AG09309 (cell line): Measurements from ENCODE around the gene ZCCHC7.

Source experiments
- DNase-seq: peaks from one replicate; pipeline ENCODE4 v3.0.0-alpha.2; 2010; ENCODE audit warnings: low read depth
- H3K4me3 ChIP-seq: 2 replicates; pipeline ENCODE4 v1.5.1; 2011; ENCODE audit warnings: mild to moderate bottlenecking, low read depth, low read length, moderate library complexity; ENCODE audit not compliant: control insufficient read depth
- TF ChIP-seq, protein P1 (sequence below): IDR thresholded peaks from 2 replicates; pipeline ENCODE4 v1.5.1; 2011; ENCODE audit warnings: mild to moderate bottlenecking, low read depth, low read length, inconsistent platforms; ENCODE audit not compliant: insufficient read depth, control insufficient read depth; ENCODE audit errors: missing control alignments

The ZCCHC7 gene

DNA sequence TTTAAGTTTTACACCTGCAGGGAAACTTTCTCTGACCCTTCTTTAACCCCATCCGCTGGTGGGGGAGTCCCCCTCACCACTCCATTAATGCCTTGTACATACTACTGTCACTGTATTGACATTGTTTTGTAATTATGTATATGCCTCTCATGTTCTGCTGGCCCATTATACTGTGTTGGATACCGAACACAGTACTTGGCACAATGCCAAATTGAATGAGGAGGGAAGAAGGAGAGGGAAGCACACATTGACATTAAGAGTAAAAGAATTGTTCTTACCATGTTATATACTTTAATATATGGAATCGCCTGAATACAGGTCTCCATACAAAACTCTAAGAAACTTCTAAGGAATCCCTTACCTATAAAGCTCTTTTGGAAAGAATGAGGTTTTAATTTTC lies 228.5 kb downstream of the ZCCHC7 start:
- TF ChIP-seq, protein P1, sequence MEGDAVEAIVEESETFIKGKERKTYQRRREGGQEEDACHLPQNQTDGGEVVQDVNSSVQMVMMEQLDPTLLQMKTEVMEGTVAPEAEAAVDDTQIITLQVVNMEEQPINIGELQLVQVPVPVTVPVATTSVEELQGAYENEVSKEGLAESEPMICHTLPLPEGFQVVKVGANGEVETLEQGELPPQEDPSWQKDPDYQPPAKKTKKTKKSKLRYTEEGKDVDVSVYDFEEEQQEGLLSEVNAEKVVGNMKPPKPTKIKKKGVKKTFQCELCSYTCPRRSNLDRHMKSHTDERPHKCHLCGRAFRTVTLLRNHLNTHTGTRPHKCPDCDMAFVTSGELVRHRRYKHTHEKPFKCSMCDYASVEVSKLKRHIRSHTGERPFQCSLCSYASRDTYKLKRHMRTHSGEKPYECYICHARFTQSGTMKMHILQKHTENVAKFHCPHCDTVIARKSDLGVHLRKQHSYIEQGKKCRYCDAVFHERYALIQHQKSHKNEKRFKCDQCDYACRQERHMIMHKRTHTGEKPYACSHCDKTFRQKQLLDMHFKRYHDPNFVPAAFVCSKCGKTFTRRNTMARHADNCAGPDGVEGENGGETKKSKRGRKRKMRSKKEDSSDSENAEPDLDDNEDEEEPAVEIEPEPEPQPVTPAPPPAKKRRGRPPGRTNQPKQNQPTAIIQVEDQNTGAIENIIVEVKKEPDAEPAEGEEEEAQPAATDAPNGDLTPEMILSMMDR = no peak
- no peak overlapping the region for H3K4me3 ChIP-seq
- no peak for DNase-seq

DNA sequence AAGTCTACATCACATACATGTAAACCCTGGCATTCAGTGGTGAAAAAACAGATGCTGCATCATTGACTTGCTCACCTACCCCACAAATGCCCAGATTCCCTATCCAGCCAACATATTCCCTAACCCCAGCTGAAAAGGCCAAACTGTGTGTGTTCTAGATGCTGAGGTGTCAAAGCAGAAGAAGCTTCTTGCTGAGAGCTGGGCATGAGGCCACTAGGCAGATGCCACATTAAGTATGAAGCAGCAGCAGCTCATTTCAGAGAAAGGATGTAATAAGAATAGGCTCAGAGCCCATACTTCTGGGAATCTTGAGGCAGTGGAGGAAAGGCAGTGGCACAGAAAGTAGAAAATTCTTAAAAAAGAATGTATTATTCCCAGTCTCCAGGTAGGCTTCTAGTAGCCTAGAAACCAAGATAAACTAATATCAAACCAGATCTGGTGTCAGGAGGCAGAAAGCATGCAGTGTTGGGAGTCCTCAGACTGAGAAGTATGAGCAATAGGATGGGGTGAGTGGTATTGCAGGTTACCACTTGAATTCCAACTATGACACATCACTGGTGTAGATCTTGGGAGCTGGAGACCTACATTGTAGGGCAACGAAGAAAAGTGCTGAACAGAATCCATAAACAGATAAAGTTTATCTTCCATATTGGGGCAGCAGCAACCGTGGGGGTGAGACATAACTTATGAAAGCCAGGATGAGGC lies 230.3 kb downstream of the ZCCHC7 start:
- TF ChIP-seq, protein P1 = no peak
- H3K4me3 ChIP-seq = no peak overlapping the region
- DNase-seq = no peak

DNA sequence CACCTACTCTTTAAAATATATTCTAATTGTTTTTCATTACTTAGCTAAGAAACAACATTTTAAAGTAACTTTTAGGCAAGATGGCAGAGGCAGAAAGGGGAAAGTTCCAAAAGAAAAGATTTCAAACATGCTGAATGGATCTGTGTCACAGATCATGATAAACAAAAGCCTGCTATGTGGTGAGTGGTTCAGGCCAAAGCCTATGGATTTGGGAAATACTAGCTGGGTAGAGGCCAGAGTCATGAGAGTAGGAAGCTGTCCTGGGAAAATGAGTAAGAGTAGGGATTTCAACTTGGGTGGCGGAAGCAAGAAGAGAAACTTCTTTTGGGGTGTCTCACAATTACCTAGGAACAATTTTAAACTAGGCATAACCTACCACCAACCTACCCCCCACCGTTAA lies 233.4 kb downstream of the ZCCHC7 start:
- TF ChIP-seq, protein P1 = no peak
- no peak overlapping the region for H3K4me3 ChIP-seq
- no peak for DNase-seq

DNA sequence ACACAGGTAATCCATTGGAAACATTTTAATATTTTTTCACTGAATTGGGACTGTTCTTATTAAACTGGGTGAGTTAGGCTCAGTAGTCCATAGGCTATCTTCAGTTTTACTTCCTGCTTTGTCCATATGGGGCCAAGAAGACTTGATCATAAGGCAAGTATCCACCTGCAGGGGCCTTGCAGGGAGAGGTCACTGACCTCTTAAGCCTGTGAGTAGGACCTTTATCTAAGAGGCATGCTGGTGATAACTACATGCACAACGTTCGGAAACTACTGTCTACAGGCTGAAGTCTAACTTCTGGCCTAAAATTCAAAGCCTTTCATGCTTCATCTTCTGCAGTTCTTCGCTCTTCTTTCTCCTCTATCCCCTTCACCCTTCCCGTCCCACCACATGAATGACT lies 242.1 kb downstream of the ZCCHC7 start:
- TF ChIP-seq, protein P1 = no peak
- no peak for DNase-seq
- no peak overlapping the region for H3K4me3 ChIP-seq

DNA sequence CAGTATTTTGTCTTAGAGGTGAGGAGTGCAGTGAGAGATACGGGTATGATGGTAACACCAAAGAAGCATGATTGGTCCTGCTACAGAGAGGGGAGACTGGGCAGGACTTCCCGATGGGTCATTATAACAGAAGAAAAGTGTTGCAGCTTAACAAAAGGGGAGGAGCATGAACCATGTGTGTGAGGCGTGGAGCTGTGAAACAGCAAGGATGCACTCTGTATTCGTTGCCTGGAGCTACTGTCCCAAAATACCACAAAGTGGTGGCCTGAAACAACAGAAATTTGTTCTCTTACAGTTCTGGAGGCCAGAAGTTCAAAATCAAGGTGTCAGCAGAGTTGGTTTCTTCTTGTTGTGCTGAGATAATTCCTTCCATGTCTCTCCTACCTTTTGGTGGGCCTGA lies 242.8 kb downstream of the ZCCHC7 start:
- no peak for DNase-seq
- TF ChIP-seq, protein P1 = no peak
- no peak overlapping the region for H3K4me3 ChIP-seq

DNA sequence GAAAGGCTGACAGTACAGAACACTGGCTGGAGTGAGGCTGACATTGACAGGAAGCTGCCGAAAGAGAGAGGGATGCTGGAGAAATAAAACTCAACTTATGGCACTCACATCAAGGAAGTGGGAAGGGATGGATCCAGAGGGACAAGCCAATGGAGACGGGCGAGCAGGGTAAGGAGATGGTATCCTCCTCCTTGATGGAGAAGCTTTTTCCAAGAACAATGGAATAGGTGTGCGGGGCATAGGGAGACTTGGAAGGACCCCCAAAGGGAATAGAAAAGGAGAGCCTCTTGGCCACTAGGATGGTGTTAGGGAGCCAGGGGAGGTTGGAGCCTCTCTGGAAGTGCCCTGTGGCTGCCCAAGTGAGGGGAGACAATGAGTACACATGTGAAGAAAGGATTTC lies 243.8 kb downstream of the ZCCHC7 start:
- DNase-seq = no peak
- no peak overlapping the region for H3K4me3 ChIP-seq
- TF ChIP-seq, protein P1 = no peak
